T47D (cell line): ENCODE data around the gene HAO2.
"Not testable (repeated sequence)": the region's sequence is repeated elsewhere in the genome, so short reads cannot be mapped to it uniquely, and the experiment has no call there.

Experiments
- DNase-seq, 2 experiments: peaks; one replicate each; pipeline versions ENCODE4 v3.0.0 to v3.0.0-alpha.2; 2011 to 2012; ENCODE audit warnings: low read depth in 1 of 2, low spot score in 1 of 2
- JUND ChIP-seq: IDR thresholded peaks from 2 replicates; pipeline ENCODE4 v1.6.1; 2012; ENCODE audit warnings: low read depth
- in situ Hi-C: cut with HindIII; loops from 2 replicates; pipeline ENCODE4 v1.10.0; 2016; ENCODE audit warnings: low sequenced_read_pairs, low pct_unique_long_range_greater_than_20kb

HAO2 gene

DNA sequence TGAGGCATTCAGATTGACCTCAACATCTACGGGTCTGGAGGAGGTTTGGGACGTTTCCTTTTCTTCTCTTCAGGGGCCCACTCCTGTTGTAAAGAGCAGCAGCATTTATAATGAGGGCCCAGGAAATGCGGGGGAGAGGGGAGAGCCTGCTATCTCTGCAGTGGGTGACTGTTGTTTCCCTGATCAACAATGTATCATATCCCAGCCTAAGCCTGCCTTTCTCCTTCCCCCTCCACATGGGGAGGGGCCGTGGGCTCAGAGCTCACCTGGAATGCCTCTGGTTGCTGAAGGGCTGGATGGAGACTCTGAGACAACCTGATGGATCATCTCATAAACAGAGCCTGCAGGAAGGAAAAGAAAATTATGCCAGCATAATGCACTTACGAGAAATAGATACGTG lies 36.0 kb upstream of the HAO2 start:
- in situ Hi-C loops = no loop called here
- no peak for DNase-seq
- no peak for TF ChIP-seq JUND

DNA sequence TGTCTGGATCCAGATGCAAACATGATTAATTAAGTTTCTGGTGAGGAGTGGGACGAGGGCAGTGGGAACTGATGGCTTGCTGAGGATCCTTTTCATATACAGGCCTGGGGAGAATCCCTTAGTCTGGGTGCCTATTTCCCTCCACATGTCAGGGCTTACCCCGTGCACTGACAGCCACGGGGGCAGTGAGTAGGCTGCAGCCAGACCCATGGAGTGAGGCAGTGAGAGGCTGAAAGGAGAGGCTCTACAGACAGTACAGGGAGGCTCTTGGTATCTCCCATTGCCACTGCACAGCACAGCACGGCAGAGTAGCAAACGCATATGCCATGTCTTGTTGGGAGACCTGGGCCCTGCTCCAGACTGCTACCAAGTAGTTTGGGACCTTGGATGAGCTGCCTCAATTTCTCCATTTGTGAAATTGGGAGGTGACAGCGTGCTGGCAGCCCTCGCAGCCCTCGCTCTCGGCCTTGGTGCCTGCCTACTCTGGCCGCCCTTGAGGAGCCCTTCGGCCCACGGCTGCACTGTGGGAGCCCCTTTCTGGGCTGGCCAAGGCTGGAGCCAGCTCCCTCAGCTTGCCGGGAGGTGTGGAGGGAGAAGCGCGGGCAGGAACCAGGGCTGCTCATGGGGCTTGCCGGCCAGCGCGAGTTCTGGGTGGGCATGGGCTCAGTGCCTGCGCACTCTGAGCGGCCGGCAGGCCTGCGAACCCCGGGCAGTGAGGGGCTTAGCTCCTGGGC lies 35.3 kb upstream of the HAO2 start:
- TF ChIP-seq JUND = no peak
- in situ Hi-C loops = no loop called here

GRCh38 chr1:119333897-119334250 lies 34.7 kb upstream of the HAO2 start:
- DNase-seq, in situ Hi-C loops: not testable (repeated sequence)

More for the DNA sequence above, 35.3 kb upstream of the HAO2 start:
- DNase-seq = no peak

- no peak for DNase-seq
- TF ChIP-seq JUND = no peak
- in situ Hi-C loops = no loop called here
Observed at GRCh38 chr1:119336848-119337247, 31.7 kb upstream of the HAO2 start.

DNA sequence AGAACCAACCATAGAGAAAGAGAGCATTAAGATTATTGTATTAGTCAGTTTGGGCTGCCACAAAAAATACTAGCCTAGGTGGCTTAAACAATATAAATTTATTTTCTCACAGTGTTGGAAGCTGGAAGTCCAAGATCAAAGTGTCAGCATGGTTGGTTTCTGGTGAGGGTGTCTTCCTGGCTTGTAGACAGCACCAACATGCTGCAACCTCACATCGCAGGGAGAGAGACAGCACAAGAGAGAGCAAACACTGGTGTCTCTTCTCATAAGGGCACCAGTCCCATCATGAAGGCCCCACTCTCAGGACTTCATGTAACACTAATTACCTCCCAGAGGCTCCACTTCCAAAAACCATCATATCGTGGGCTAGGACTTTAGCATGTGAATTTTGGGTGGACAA lies 30.6 kb upstream of the HAO2 start:
- DNase-seq = no peak
- TF ChIP-seq JUND = no peak
- in situ Hi-C loops = no loop called here

- no peak for TF ChIP-seq JUND
- in situ Hi-C loops = no loop called here
- DNase-seq = no peak
Observed at GRCh38 chr1:119338757-119339156, 29.8 kb upstream of the HAO2 start.

DNA sequence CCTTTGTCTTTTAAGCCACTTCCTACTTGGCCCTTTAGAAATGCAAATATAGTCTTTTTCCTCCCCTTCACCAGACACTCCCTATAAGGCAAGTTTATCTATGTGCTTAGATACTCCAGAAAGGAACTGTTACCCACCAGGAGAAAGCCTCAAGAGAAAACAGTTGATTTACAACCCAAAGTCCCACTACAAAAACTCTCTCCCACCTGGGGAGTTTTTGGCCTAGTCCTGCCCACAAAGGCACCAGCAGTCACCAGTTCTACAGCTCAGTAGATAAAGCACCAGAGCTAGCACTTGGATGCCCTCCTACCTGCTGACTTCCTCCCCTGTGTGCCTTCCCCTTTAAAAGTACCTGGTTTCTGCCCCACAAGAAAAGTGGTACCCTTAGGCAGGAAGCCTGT lies 27.7 kb upstream of the HAO2 start:
- in situ Hi-C loops = no loop called here
- TF ChIP-seq JUND = no peak
- no peak for DNase-seq

- no peak for DNase-seq
- in situ Hi-C loops = no loop called here
- no peak for TF ChIP-seq JUND
Observed at GRCh38 chr1:119341372-119341947, 27.1 kb upstream of the HAO2 start.

DNA sequence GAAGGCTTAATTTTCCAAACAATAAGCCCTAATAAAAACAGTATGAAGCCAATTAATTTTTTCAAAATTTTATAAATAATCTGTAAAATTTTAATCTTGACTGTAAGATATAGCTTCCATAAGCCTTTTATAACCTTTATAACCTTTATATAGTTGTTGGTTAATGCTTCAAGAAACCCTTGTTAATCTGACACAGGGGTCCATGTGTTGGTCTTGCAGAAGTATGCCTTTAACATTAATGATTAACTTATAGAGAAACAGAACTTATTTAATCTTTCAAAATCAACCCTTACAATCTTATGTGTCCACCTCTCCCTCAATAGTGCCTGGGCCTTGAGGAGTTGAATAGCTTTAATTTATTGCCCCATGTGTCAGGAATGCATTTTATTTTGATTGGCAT lies 23.2 kb upstream of the HAO2 start:
- no peak for DNase-seq
- TF ChIP-seq JUND = no peak
- in situ Hi-C loops = no loop called here

GRCh38 chr1:119347858-119348257 lies 20.7 kb upstream of the HAO2 start:
- in situ Hi-C loops = no loop called here

DNA sequence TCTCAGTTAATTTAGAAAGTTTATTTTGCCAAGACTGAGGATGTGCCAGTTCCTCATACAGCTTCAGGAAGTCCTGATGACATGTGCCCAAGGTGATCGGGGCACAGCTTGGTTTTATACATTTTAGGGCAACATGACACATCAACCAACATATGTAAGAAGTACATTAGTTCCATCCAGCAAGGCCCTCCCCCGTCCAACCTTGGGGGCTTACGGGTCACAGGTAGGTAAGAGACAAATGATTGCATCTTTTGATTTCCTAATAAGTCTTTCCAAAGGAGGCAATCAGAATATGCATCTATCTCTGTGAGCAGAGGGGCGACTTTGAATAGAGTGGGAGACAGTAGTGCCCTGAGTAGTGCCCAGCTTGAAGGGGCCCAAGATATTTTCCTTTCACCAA lies 19.6 kb upstream of the HAO2 start:
- no peak for TF ChIP-seq JUND
- no peak for DNase-seq
- in situ Hi-C loops = no loop called here

More at GRCh38 chr1:119347858-119348257, 20.7 kb upstream of the HAO2 start:
- TF ChIP-seq JUND = no peak
- DNase-seq = no peak

DNA sequence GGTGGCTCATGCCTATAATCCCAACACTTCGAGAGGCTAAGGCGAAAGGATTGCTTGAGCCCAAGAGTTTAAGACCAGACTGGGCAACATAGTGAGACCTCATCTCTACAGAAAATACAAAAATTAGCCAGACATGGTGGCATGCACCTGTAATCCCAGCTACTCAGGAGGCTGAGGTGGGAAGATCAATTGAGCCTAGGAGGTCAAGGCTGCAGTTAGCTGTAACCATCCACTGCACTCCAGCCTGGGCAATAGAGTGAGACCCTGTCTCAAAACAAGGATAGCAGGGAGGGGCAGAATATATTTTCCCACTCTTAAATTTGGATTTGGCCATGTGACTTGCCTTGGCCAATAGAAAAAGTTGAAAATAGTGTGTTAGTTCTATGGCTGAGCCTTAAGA lies 17.7 kb upstream of the HAO2 start:
- in situ Hi-C loops, DNase-seq: not testable (repeated sequence)

GRCh38 chr1:119351997-119352396 lies 16.6 kb upstream of the HAO2 start:
- in situ Hi-C loops = no loop called here
- DNase-seq = no peak
- no peak for TF ChIP-seq JUND

GRCh38 chr1:119353836-119354235 lies 14.7 kb upstream of the HAO2 start:
- no peak for DNase-seq
- no peak for TF ChIP-seq JUND
- in situ Hi-C loops = no loop called here
